Karpas-422 (cell line): Measurements from ENCODE around the gene GLIS1. TPM values are rescaled to one million over a fixed set of nuclear protein-coding genes. Genes with fewer than 3 reads are reported as not detected.
A peak's percentile ranks its signal among the peaks of the same experiment; 100 is the strongest.

Experiments
- DNase-seq: peaks from one replicate; pipeline ENCODE4 v3.0.0-alpha.2; 2015
- H2AFZ ChIP-seq: fragments of 200-600 bp; sonication (generic); 2 replicates; pipeline ENCODE4 v1.6.1; 2014; ENCODE audit warnings: antibody characterized with exemption, low read length, mixed read lengths
- H3K27ac ChIP-seq: fragments of 200-600 bp; sonication (generic); 2 replicates; pipeline ENCODE4 v1.5.1; 2014; ENCODE audit warnings: mild to moderate bottlenecking, low read length, moderate library complexity
- H3K27me3 ChIP-seq: fragments of 200-600 bp; sonication (generic); 2 replicates; pipeline ENCODE4 v1.6.1; 2014; ENCODE audit warnings: low read length, mixed read lengths
- H3K36me3 ChIP-seq: fragments of 200-600 bp; sonication (generic); 2 replicates; pipeline ENCODE4 v1.6.1; 2014; ENCODE audit warnings: low read length, mixed read lengths; ENCODE audit not compliant: insufficient read depth
- H3K4me1 ChIP-seq: fragments of 200-600 bp; sonication (generic); 2 replicates; pipeline ENCODE4 v1.6.1; 2014; ENCODE audit warnings: mild to moderate bottlenecking, low read length, mixed read lengths
- H3K4me2 ChIP-seq: fragments of 200-600 bp; sonication (generic); 2 replicates; pipeline ENCODE4 v1.6.1; 2014; ENCODE audit warnings: low read length, low read depth, mild to moderate bottlenecking; ENCODE audit not compliant: poor library complexity, severe bottlenecking
- H3K4me3 ChIP-seq: fragments of 200-600 bp; sonication (generic); 2 replicates; pipeline ENCODE4 v1.5.1; 2014; ENCODE audit warnings: mild to moderate bottlenecking, antibody characterized with exemption, low read length, mixed read lengths
- H3K79me2 ChIP-seq: fragments of 200-600 bp; sonication (generic); 2 replicates; pipeline ENCODE4 v1.6.1; 2014; ENCODE audit warnings: mild to moderate bottlenecking, low read length, mixed read lengths
- H3K9ac ChIP-seq: fragments of 200-600 bp; sonication (generic); 2 replicates; pipeline ENCODE4 v1.6.0; 2014; ENCODE audit warnings: low read length
- H3K9me2 ChIP-seq: fragments of 200-600 bp; sonication (generic), shearing (Covaris generic); replicated peaks from 2 replicates; pipeline ENCODE4 v1.6.0; 2014; ENCODE audit warnings: mild to moderate bottlenecking, low read length, moderate library complexity; ENCODE audit not compliant: insufficient read depth
- H3K9me3 ChIP-seq: fragments of 300-700, 200-600 bp; sonication (generic); 2 replicates; pipeline ENCODE4 v1.6.1; 2014; ENCODE audit warnings: low read length, mixed read lengths
- H4K20me1 ChIP-seq: fragments of 200-600 bp; sonication (generic); 2 replicates; pipeline ENCODE4 v1.6.1; 2014; ENCODE audit warnings: mild to moderate bottlenecking, antibody characterized with exemption, low read length, low read depth; ENCODE audit not compliant: insufficient read depth
- total RNA-seq: library from RNA; depleted of rRNA; stranded (reverse); fragments of >200 nt; shearing (Covaris generic); gene quantifications from 2 replicates; pipeline ENCODE4 v1.2.3, GENCODE V29; 2014; ENCODE audit warnings: low replicate concordance; rRNA removed

GLIS1 gene
- not detected in 2 replicates for total RNA-seq

DNA sequence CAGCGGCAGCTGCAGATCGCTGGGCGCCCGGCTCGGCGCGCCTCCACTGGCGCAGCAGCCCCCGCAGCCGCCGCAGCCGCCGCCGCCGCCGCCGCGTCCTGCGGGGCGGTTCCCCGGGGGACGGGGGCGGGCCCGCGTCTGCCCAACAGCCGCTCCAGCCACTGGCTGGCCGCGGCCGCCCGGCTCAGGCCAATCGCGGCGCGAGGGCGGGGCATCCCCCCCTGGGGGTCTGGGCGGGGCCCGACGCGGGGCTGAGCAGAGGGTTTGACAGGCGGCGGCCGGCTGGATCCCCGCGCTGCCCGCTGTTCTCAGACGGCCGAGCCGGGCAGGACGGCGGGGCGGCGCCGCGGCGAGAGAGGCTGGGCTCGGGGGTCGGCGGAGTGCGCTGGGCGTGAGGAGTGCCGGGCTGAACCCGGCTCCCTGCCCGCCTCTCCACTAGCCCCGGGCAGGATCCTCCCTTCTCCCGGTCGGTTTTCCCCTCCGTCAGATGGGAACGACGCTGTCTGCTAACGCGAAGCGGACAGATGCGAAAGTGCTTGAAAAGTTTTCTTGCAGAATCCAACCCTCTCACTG lies at the start of gene GLIS1:
Gene GLIS1 (minus strand): TSS at position 56 of the 573 bp plus-strand sequence. CDS start 1,100 bp downstream, outside the sequence.
- Histone ChIP-seq H3K4me3 (peak within 1 kb of the TSS; percentile 56; the same call in 1 of the 2 replicates), H3K27me3 (no peaks in the 10 kb centered on the region), H3K9me2 (no peaks in the 10 kb centered on the region), H4K20me1 (no peaks in the 10 kb centered on the region), H3K4me1 (peaks cover 3% of the 10 kb centered on the region; the same call in 1 of the 2 replicates), H3K79me2 (no peaks in the 10 kb centered on the region), H3K36me3 (no peaks in the 10 kb centered on the region), H3K9me3 (no peaks in the 10 kb centered on the region), H3K4me2 (peak within 1 kb of the TSS; percentile 56), H2AFZ (no peak within 1 kb of the TSS), H3K27ac (no peak within 1 kb of the TSS), H3K9ac (peak within 1 kb of the TSS; percentile 43; the same call in 1 of the 2 replicates)
- DNase-seq, result peak; percentile 84

GRCh38 chr1:53787655-53788054 lies 48.7 kb upstream of the GLIS1 start:
- DNase-seq, result no peak
- peaks cover 30% of the 10 kb centered on the region for H3K79me2 ChIP-seq
- no peaks in the 10 kb centered on the region for H3K9me2 ChIP-seq
- H3K27ac ChIP-seq, result no peak overlapping the region
- peaks cover 64% of the 10 kb centered on the region for H3K36me3 ChIP-seq
- no peak overlapping the region for H3K9ac ChIP-seq
- H3K4me2 ChIP-seq, result no peak overlapping the region
- no peaks in the 10 kb centered on the region for H3K9me3 ChIP-seq
- H2AFZ ChIP-seq, result no peak overlapping the region
- H4K20me1 ChIP-seq, result peaks cover 2% of the 10 kb centered on the region; the same call in 1 of the 2 replicates
- no peaks in the 10 kb centered on the region for H3K27me3 ChIP-seq
- H3K4me3 ChIP-seq, result no peak overlapping the region
- no peaks in the 10 kb centered on the region for H3K4me1 ChIP-seq

- Histone ChIP-seq H3K79me2 (peaks cover 54% of the 10 kb centered on the region), H3K36me3 (peaks cover 65% of the 10 kb centered on the region), H4K20me1 (no peaks in the 10 kb centered on the region), H3K4me3 (no peak overlapping the region), H3K9me2 (no peaks in the 10 kb centered on the region), H3K27ac (peak overlapping the region; percentile 29; the same call in 1 of the 2 replicates), H2AFZ (no peak overlapping the region), H3K4me1 (no peaks in the 10 kb centered on the region), H3K4me2 (no peak overlapping the region), H3K27me3 (no peaks in the 10 kb centered on the region), H3K9ac (no peak overlapping the region), H3K9me3 (no peaks in the 10 kb centered on the region)
- DNase-seq, result no peak
These were observed 44.1 kb upstream of the GLIS1 start for GRCh38 chr1:53783056-53783455.

DNA sequence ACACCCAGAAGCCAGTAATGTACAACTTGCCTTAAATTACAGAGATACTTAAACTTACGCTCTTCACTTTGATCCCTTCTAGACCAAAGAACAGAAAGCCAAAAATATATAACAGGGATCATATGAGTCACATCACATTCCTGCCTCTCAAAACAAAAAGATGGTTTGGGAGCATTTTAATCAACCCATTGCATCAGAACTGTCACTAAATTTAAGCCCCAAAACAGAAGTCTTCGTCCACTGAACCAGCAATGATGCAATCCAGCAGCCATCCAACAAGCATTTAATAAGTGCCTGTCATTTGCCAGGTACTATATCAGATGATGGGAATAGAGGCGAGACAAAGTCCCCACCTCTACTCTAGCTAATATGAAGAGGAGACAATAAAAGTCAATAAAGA lies 42.7 kb upstream of the GLIS1 start:
- H4K20me1 ChIP-seq, result no peaks in the 10 kb centered on the region
- H3K4me2 ChIP-seq, result no peak overlapping the region
- H3K9me3 ChIP-seq, result no peaks in the 10 kb centered on the region
- peaks cover 64% of the 10 kb centered on the region for H3K36me3 ChIP-seq
- no peak for DNase-seq
- no peak overlapping the region for H3K27ac ChIP-seq
- H2AFZ ChIP-seq, result no peak overlapping the region
- no peak overlapping the region for H3K4me3 ChIP-seq
- H3K79me2 ChIP-seq, result peaks cover 62% of the 10 kb centered on the region
- H3K4me1 ChIP-seq, result no peaks in the 10 kb centered on the region
- no peaks in the 10 kb centered on the region for H3K9me2 ChIP-seq
- H3K9ac ChIP-seq, result no peak overlapping the region
- H3K27me3 ChIP-seq, result no peaks in the 10 kb centered on the region

DNA sequence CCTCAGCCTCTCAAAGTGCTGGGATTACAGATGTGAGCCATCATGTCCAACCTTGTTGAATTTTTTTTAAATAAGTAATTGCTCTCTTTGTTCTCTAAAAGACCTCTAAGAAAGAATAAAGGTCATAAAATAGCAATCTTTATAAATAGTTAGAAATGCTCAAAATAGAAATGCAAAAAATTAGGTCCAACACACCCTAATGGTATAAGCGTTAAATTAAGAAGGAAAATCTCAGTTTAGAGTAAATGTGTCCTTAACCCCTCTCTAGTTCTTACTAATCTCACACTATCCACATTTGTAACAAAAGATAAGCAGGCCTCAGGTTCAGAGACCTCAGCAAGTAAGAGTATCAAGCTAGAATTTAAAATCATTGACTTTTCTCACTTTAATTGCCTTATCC lies 38.3 kb upstream of the GLIS1 start:
- Histone ChIP-seq H3K79me2 (peaks cover 53% of the 10 kb centered on the region), H2AFZ (no peak overlapping the region), H3K9me3 (no peaks in the 10 kb centered on the region), H3K9me2 (no peaks in the 10 kb centered on the region), H3K27me3 (no peaks in the 10 kb centered on the region), H3K9ac (no peak overlapping the region), H3K4me2 (no peak overlapping the region), H3K27ac (no peak overlapping the region), H4K20me1 (no peaks in the 10 kb centered on the region), H3K36me3 (peaks cover 46% of the 10 kb centered on the region), H3K4me3 (no peak overlapping the region), H3K4me1 (no peaks in the 10 kb centered on the region)
- no peak for DNase-seq

GRCh38 chr1:53771648-53772047 lies 32.7 kb upstream of the GLIS1 start:
- Histone ChIP-seq H3K79me2 (peaks cover 19% of the 10 kb centered on the region; the same call in 1 of the 2 replicates), H3K27me3 (no peaks in the 10 kb centered on the region), H3K36me3 (peaks cover 56% of the 10 kb centered on the region; the same call in 1 of the 2 replicates), H3K9ac (no peak overlapping the region), H2AFZ (no peak overlapping the region), H3K4me1 (no peaks in the 10 kb centered on the region), H3K27ac (no peak overlapping the region), H3K4me2 (no peak overlapping the region), H3K4me3 (no peak overlapping the region), H3K9me3 (no peaks in the 10 kb centered on the region), H4K20me1 (no peaks in the 10 kb centered on the region), H3K9me2 (no peaks in the 10 kb centered on the region)
- DNase-seq, result no peak

- Histone ChIP-seq H2AFZ (no peak overlapping the region), H3K9me2 (no peaks in the 10 kb centered on the region), H3K9me3 (no peaks in the 10 kb centered on the region), H3K27ac (no peak overlapping the region), H3K79me2 (peaks cover 12% of the 10 kb centered on the region; the same call in 1 of the 2 replicates), H3K9ac (no peak overlapping the region), H3K4me1 (no peaks in the 10 kb centered on the region), H4K20me1 (no peaks in the 10 kb centered on the region), H3K4me3 (no peak overlapping the region), H3K36me3 (peaks cover 64% of the 10 kb centered on the region; the same call in 1 of the 2 replicates), H3K4me2 (no peak overlapping the region), H3K27me3 (no peaks in the 10 kb centered on the region)
- DNase-seq, result no peak
These were observed 30.8 kb upstream of the GLIS1 start for GRCh38 chr1:53769780-53770179.

GRCh38 chr1:53769184-53769583 lies 30.2 kb upstream of the GLIS1 start:
- H3K27me3 ChIP-seq, result no peaks in the 10 kb centered on the region
- peaks cover 4% of the 10 kb centered on the region for H3K4me1 ChIP-seq
- peaks cover 64% of the 10 kb centered on the region; the same call in 1 of the 2 replicates for H3K36me3 ChIP-seq
- no peaks in the 10 kb centered on the region for H3K9me3 ChIP-seq
- no peak overlapping the region for H3K4me3 ChIP-seq
- H2AFZ ChIP-seq, result no peak overlapping the region
- DNase-seq, result no peak
- no peak overlapping the region for H3K4me2 ChIP-seq
- H3K9me2 ChIP-seq, result no peaks in the 10 kb centered on the region
- no peak overlapping the region for H3K9ac ChIP-seq
- H3K79me2 ChIP-seq, result peaks cover 12% of the 10 kb centered on the region; the same call in 1 of the 2 replicates
- no peaks in the 10 kb centered on the region for H4K20me1 ChIP-seq
- H3K27ac ChIP-seq, result no peak overlapping the region
